ENCODE measurements around the gene TMEM238. TPM values are rescaled to one million over a fixed set of nuclear protein-coding genes. Genes with fewer than 3 reads are reported as not detected.
"Not testable (repeated sequence)": the region's sequence is repeated elsewhere in the genome, so short reads cannot be mapped to it uniquely, and the experiment has no call there.

The TMEM238 gene
- total RNA-seq, 1 donor from 2014 or later: 1.4 TPM

- Histone ChIP-seq H3K4me3 (ENCODE audit: low read depth, low read length) (no peak overlapping the region), H3K27me3 (ENCODE audit: control insufficient read depth, insufficient read depth, low read length) (peaks cover 7% of the 10 kb centered on the region), H3K36me3 (ENCODE audit: control insufficient read depth, insufficient read depth, low read length) (no peaks in the 10 kb centered on the region)
- TF ChIP-seq, protein P1, sequence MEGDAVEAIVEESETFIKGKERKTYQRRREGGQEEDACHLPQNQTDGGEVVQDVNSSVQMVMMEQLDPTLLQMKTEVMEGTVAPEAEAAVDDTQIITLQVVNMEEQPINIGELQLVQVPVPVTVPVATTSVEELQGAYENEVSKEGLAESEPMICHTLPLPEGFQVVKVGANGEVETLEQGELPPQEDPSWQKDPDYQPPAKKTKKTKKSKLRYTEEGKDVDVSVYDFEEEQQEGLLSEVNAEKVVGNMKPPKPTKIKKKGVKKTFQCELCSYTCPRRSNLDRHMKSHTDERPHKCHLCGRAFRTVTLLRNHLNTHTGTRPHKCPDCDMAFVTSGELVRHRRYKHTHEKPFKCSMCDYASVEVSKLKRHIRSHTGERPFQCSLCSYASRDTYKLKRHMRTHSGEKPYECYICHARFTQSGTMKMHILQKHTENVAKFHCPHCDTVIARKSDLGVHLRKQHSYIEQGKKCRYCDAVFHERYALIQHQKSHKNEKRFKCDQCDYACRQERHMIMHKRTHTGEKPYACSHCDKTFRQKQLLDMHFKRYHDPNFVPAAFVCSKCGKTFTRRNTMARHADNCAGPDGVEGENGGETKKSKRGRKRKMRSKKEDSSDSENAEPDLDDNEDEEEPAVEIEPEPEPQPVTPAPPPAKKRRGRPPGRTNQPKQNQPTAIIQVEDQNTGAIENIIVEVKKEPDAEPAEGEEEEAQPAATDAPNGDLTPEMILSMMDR (IDR thresholded peaks at IDR 0.05; ENCODE audit: insufficient read depth, low read length, poor library complexity, severe bottlenecking): no peak
- DNase-seq (ENCODE audit: low read depth): no peak
Measured at GRCh38 chr19:55424518-55424917, 40.4 kb upstream of the TMEM238 start.

GRCh38 chr19:55423225-55424005 lies 39.3 kb upstream of the TMEM238 start:
- no peak for DNase-seq (ENCODE audit: low read depth)
- Histone ChIP-seq H3K4me3 (ENCODE audit: low read depth, low read length) (no peak overlapping the region), H3K27me3 (ENCODE audit: control insufficient read depth, insufficient read depth, low read length) (peaks cover 5% of the 10 kb centered on the region), H3K36me3 (ENCODE audit: control insufficient read depth, insufficient read depth, low read length) (no peaks in the 10 kb centered on the region)
- TF ChIP-seq, protein P1 (IDR thresholded peaks at IDR 0.05; ENCODE audit: insufficient read depth, low read length, poor library complexity, severe bottlenecking): no peak

GRCh38 chr19:55421281-55421680 lies 37.2 kb upstream of the TMEM238 start:
- not testable (repeated sequence) for H3K4me3 ChIP-seq (ENCODE audit: low read depth, low read length); H3K36me3 ChIP-seq (ENCODE audit: control insufficient read depth, insufficient read depth, low read length); DNase-seq (ENCODE audit: low read depth); H3K27me3 ChIP-seq (ENCODE audit: control insufficient read depth, insufficient read depth, low read length)

- Histone ChIP-seq H3K4me3 (ENCODE audit: low read depth, low read length) (no peak overlapping the region), H3K36me3 (ENCODE audit: control insufficient read depth, insufficient read depth, low read length) (no peaks in the 10 kb centered on the region), H3K27me3 (ENCODE audit: control insufficient read depth, insufficient read depth, low read length) (peaks cover 5% of the 10 kb centered on the region)
- DNase-seq (ENCODE audit: low read depth): no peak
- TF ChIP-seq, protein P1 (IDR thresholded peaks at IDR 0.05; ENCODE audit: insufficient read depth, low read length, poor library complexity, severe bottlenecking): no peak
Measured at GRCh38 chr19:55419624-55420236, 35.6 kb upstream of the TMEM238 start.

DNA sequence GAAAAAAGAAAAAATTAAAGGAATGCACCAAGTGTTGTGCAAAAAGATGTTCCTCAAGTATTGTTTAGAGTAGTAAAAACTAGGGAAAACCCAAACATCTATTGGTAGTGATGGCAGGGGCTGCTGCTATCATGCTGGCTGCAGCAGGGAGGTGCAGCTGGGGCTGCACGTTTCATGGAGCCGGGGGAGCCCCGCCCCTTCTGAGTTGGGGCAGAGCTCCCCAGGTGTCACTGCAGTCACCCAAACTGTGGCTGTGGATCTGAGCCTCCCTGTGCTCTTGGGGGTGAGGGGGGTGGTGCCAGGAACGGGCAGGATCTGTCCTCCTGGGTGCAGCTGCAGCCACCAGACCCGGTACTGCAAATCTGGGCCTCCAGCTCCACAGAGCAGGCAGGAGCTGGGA lies 35.0 kb upstream of the TMEM238 start:
- TF ChIP-seq, protein P1 (IDR thresholded peaks at IDR 0.05; ENCODE audit: insufficient read depth, low read length, poor library complexity, severe bottlenecking): no peak
- Histone ChIP-seq H3K4me3 (ENCODE audit: low read depth, low read length) (no peak overlapping the region), H3K36me3 (ENCODE audit: control insufficient read depth, insufficient read depth, low read length) (no peaks in the 10 kb centered on the region), H3K27me3 (ENCODE audit: control insufficient read depth, insufficient read depth, low read length) (peaks cover 5% of the 10 kb centered on the region)
- no peak for DNase-seq (ENCODE audit: low read depth)

DNA sequence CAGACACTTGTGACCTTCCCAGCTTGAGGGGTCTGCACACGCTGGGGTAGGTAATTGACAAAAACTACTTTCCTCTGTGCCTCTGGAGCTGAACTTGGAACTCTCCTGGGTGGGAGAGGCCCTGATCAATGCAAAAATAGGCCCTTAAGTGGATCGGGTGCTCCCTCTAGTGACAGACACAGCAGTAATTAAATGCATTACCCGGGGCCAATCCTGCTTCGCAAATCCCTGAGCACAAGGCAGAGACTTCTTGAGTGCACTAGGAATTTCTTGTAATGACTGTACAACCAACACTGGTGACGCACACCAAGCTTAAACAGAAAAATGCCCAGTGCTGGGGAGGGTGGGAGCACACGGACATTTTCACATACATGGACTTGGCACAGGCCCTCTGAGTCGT lies 34.1 kb upstream of the TMEM238 start:
- Histone ChIP-seq H3K4me3 (ENCODE audit: low read depth, low read length) (no peak overlapping the region), H3K27me3 (ENCODE audit: control insufficient read depth, insufficient read depth, low read length) (peaks cover 3% of the 10 kb centered on the region), H3K36me3 (ENCODE audit: control insufficient read depth, insufficient read depth, low read length) (no peaks in the 10 kb centered on the region)
- DNase-seq (ENCODE audit: low read depth): peak; percentile 50
- TF ChIP-seq, protein P1 (IDR thresholded peaks at IDR 0.05; ENCODE audit: insufficient read depth, low read length, poor library complexity, severe bottlenecking): peak; percentile 74
